MM.1S (cell line): ENCODE data around the gene EGLN1.
A peak's percentile ranks its signal among the peaks of the same experiment; 100 is the strongest.
"Not testable (repeated sequence)": the region's sequence is repeated elsewhere in the genome, so short reads cannot be mapped to it uniquely, and the experiment has no call there.

Experiments
- DNase-seq: peaks from one replicate; pipeline ENCODE4 v3.0.0-alpha.2; 2015
- H2AFZ ChIP-seq: fragments of 300-600 bp; sonication (generic); 2 replicates; pipeline ENCODE4 v1.6.0; 2016; ENCODE audit warnings: antibody characterized with exemption, low read length
- H3F3A ChIP-seq: fragments of 300-600 bp; sonication (generic); 2 replicates; pipeline ENCODE4 v1.6.1; 2016; ENCODE audit warnings: mild to moderate bottlenecking, antibody characterized with exemption, low read length, moderate library complexity, mixed read lengths; ENCODE audit not compliant: insufficient read depth
- H3K27ac ChIP-seq: fragments of 300-600 bp; sonication (generic); 2 replicates; pipeline ENCODE4 v1.5.1; 2016; ENCODE audit warnings: mild to moderate bottlenecking, low read length
- H3K27me3 ChIP-seq: fragments of 300-600 bp; sonication (generic); replicated peaks from 2 replicates; pipeline ENCODE4 v1.6.0; 2016; ENCODE audit warnings: low read length; ENCODE audit not compliant: insufficient read depth
- H3K36me3 ChIP-seq: fragments of 300-600 bp; sonication (generic); replicated peaks from 2 replicates; pipeline ENCODE4 v1.6.1; 2016; ENCODE audit warnings: mild to moderate bottlenecking, low read length, mixed read lengths; ENCODE audit not compliant: insufficient read depth
- H3K4me1 ChIP-seq: fragments of 300-600 bp; sonication (generic); 2 replicates; pipeline ENCODE4 v1.6.1; 2016; ENCODE audit warnings: low read length, mixed read lengths
- H3K4me2 ChIP-seq: fragments of 300-600 bp; sonication (generic); 2 replicates; pipeline ENCODE4 v1.6.0; 2016; ENCODE audit warnings: low read depth, low read length
- H3K4me3 ChIP-seq: fragments of 300-600 bp; sonication (generic); 2 replicates; pipeline ENCODE4 v1.5.1; 2016; ENCODE audit warnings: low read length, mixed read lengths
- H3K79me2 ChIP-seq: fragments of 300-600 bp; sonication (generic); 2 replicates; pipeline ENCODE4 v1.6.1; 2016; ENCODE audit warnings: mixed run types, low read length, mixed read lengths
- H3K9ac ChIP-seq: fragments of 300-600 bp; sonication (generic); 2 replicates; pipeline ENCODE4 v1.6.1; 2016; ENCODE audit warnings: low read length, mixed read lengths
- H3K9me2 ChIP-seq: fragments of 300-600 bp; sonication (generic); replicated peaks from 2 replicates; pipeline ENCODE4 v1.6.1; 2016; ENCODE audit warnings: mild to moderate bottlenecking, low read length, mixed read lengths; ENCODE audit not compliant: insufficient read depth
- H3K9me3 ChIP-seq: fragments of 300-600 bp; sonication (generic); replicated peaks from 2 replicates; pipeline ENCODE4 v1.6.1; 2016; ENCODE audit warnings: mild to moderate bottlenecking, low read length, mixed read lengths; ENCODE audit not compliant: insufficient read depth
- H4K20me1 ChIP-seq: fragments of 300-600 bp; sonication (generic); 2 replicates; pipeline ENCODE4 v1.6.1; 2016; ENCODE audit warnings: mild to moderate bottlenecking, low read length, moderate library complexity, mixed read lengths; ENCODE audit not compliant: insufficient read depth
- EZH2 ChIP-seq: fragments of 300-600 bp; sonication (generic); optimal IDR thresholded peaks from 2 replicates; pipeline ENCODE3; 2017; ENCODE audit warnings: low read depth, mild to moderate bottlenecking, antibody characterized with exemption, low read length, mixed read lengths
- EZH2phosphoT487 ChIP-seq: fragments of 300-600 bp; sonication (generic); IDR thresholded peaks from 2 replicates; pipeline ENCODE4 v1.6.1; 2018; ENCODE audit warnings: antibody characterized with exemption, low read length
- TF ChIP-seq, protein P1 (sequence below): fragments of 300-600 bp; sonication (generic); IDR thresholded peaks from 2 replicates; pipeline ENCODE4 v1.5.1; 2016; ENCODE audit warnings: antibody characterized with exemption, low read length, mixed read lengths

The EGLN1 gene

DNA sequence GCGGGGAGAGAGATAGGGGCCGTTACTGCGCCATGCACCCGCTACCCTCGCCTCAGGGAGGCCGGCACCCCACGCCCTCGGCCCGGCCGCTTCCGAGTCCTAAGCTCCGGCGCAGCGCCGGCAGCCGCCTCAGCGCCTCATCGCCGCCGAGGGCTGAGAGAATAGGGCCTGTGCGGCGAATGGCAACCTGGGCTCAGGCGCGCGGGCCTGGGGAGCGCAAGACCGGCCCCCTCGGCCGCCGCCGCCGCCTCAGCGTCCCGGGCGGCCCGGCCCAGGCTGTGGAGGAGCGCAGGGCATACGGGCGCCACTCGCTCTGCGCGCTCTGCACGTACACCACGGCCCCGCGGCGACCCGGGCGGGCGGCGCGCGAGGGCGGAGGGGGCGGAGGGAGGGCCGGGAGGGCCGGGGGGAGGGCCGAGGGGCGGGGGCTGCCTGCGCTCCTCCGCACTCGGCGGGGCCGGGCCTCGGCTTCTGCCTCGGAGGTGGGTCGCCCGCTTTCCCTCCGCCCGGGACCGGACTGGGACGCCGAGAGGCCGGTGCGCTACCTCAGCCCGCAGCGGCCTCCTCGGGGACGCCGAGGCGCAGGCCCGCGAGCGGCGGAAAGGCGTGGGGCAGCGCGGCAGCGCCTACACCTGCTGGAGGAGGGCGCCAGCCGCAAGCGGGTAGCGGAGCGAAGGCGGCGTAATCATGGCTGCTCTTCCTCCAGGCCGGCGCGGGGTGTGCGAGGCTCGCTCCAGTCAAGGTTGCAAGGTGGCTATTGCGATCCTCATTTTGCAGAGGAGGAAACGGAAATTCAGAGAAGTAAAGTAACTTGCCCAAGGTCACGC lies at the start of gene EGLN1:
Gene EGLN1, minus strand, starts transcription at position 317 of the 827 bp plus-strand sequence. CDS start 399 bp downstream, outside the sequence.
- peaks cover 22% of the 10 kb centered on the region for H3K4me1 ChIP-seq
- DNase-seq, result peak; percentile 95
- H3K27me3 ChIP-seq, result no peaks in the 10 kb centered on the region
- H3K9ac ChIP-seq, result peak within 1 kb of the TSS; percentile 70
- H3K4me2 ChIP-seq, result peak within 1 kb of the TSS; percentile 95
- peak within 1 kb of the TSS; percentile 81 for H3K4me3 ChIP-seq
- peaks cover 40% of the 10 kb centered on the region for H3K79me2 ChIP-seq
- H3K9me2 ChIP-seq, result no peaks in the 10 kb centered on the region
- no peaks in the 10 kb centered on the region for H3K36me3 ChIP-seq
- no peaks in the 10 kb centered on the region for H4K20me1 ChIP-seq
- H2AFZ ChIP-seq, result peak within 1 kb of the TSS; percentile 91
- H3K9me3 ChIP-seq, result no peaks in the 10 kb centered on the region
- peak within 1 kb of the TSS; percentile 80 for H3K27ac ChIP-seq
- H3F3A ChIP-seq, result peaks cover 24% of the 10 kb centered on the region
- TF ChIP-seq EZH2, result no peak
- TF ChIP-seq, protein P1, sequence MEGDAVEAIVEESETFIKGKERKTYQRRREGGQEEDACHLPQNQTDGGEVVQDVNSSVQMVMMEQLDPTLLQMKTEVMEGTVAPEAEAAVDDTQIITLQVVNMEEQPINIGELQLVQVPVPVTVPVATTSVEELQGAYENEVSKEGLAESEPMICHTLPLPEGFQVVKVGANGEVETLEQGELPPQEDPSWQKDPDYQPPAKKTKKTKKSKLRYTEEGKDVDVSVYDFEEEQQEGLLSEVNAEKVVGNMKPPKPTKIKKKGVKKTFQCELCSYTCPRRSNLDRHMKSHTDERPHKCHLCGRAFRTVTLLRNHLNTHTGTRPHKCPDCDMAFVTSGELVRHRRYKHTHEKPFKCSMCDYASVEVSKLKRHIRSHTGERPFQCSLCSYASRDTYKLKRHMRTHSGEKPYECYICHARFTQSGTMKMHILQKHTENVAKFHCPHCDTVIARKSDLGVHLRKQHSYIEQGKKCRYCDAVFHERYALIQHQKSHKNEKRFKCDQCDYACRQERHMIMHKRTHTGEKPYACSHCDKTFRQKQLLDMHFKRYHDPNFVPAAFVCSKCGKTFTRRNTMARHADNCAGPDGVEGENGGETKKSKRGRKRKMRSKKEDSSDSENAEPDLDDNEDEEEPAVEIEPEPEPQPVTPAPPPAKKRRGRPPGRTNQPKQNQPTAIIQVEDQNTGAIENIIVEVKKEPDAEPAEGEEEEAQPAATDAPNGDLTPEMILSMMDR, result peak; percentile 54

DNA sequence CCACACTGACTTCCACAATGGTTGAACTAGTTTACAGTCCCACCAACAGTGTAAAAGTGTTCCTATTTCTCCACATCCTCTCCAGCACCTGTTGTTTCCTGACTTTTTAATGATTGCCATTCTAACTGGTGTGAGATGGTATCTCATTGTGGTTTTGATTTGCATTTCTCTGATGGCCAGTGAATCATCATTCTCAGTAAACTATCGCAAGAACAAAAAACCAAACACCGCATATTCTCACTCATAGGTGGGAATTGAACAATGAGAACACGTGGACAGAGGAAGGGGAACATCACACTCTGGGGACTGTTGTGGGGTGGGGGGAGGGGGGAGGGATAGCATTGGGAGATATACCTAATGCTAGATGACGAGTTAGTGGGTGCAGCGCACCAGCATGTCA lies 49.4 kb upstream of the EGLN1 start:
- H3K9me3 ChIP-seq, H3K9me2 ChIP-seq, DNase-seq, H3K27ac ChIP-seq, H3F3A ChIP-seq, H3K9ac ChIP-seq, H3K79me2 ChIP-seq, H3K4me1 ChIP-seq, H3K4me3 ChIP-seq, H3K27me3 ChIP-seq, H3K4me2 ChIP-seq, H3K36me3 ChIP-seq, H2AFZ ChIP-seq, H4K20me1 ChIP-seq: not testable (repeated sequence)

- H3K79me2 ChIP-seq, H3K9ac ChIP-seq, DNase-seq, H3K9me2 ChIP-seq, H3K4me2 ChIP-seq, H3K27me3 ChIP-seq, H3K9me3 ChIP-seq, H3K36me3 ChIP-seq, H3F3A ChIP-seq, H3K4me1 ChIP-seq, H4K20me1 ChIP-seq, H3K4me3 ChIP-seq, H2AFZ ChIP-seq, H3K27ac ChIP-seq: not testable (repeated sequence)
Measured at GRCh38 chr1:231471027-231471426, 48.9 kb upstream of the EGLN1 start.

GRCh38 chr1:231467986-231468385 lies 45.9 kb upstream of the EGLN1 start:
- no peak for DNase-seq
- Histone ChIP-seq H3K36me3 (no peaks in the 10 kb centered on the region), H3F3A (no peaks in the 10 kb centered on the region), H3K4me1 (0 out of 2 replicates have a peak, but pooled peaks cover 12% of the 10 kb centered on the region), H3K9me2 (no peaks in the 10 kb centered on the region), H4K20me1 (no peaks in the 10 kb centered on the region), H2AFZ (no peak overlapping the region), H3K27ac (no peak overlapping the region), H3K27me3 (no peaks in the 10 kb centered on the region), H3K9me3 (no peaks in the 10 kb centered on the region), H3K79me2 (no peaks in the 10 kb centered on the region), H3K9ac (no peak overlapping the region), H3K4me2 (no peak overlapping the region), H3K4me3 (no peak overlapping the region)
- TF ChIP-seq EZH2 (no peak), EZH2phosphoT487 (no peak)
- TF ChIP-seq, protein P1, result no peak
